Endodermal cell (in vitro differentiated cells): Measurements from ENCODE around the gene PTPRQ. TPM values are rescaled to one million over a fixed set of nuclear protein-coding genes. Genes with fewer than 3 reads are reported as not detected.

Source experiments
- DNase-seq: peaks from one replicate; pipeline ENCODE4 v3.0.0-alpha.2; 2017
- H3K27ac ChIP-seq: 2 replicates; pipeline ENCODE4 v1.5.1; 2013; ENCODE audit warnings: mild to moderate bottlenecking, low read depth, low read length, moderate library complexity
- H3K27me3 ChIP-seq: 2 replicates; pipeline ENCODE4 v1.6.1; 2013; ENCODE audit warnings: mild to moderate bottlenecking, low read length, moderate library complexity; ENCODE audit not compliant: insufficient read depth, control insufficient read depth, poor library complexity, severe bottlenecking
- H3K36me3 ChIP-seq: 2 replicates; pipeline ENCODE4 v1.7.0; 2013; ENCODE audit warnings: mild to moderate bottlenecking, low read length, moderate library complexity; ENCODE audit not compliant: control insufficient read depth, insufficient read depth
- H3K4me1 ChIP-seq: one replicate; pipeline ENCODE4 v1.7.0; 2013; ENCODE audit warnings: low read length; ENCODE audit not compliant: control insufficient read depth, insufficient read depth
- H3K4me3 ChIP-seq: 2 replicates; pipeline ENCODE4 v1.5.1; 2013; ENCODE audit warnings: mild to moderate bottlenecking, low read length, moderate library complexity
- H3K9ac ChIP-seq: 2 replicates; pipeline ENCODE4 v1.6.1; 2013; ENCODE audit warnings: mild to moderate bottlenecking, low read length, moderate library complexity; ENCODE audit not compliant: poor library complexity, severe bottlenecking; ENCODE audit errors: extremely low read depth
- H3K9me3 ChIP-seq: 2 replicates; pipeline ENCODE4 v1.6.1; 2013; ENCODE audit warnings: mild to moderate bottlenecking, low read length, moderate library complexity; ENCODE audit not compliant: control insufficient read depth
- H3K27ac Mint-ChIP-seq: 2 replicates; pipeline ENCODE4 v1.8.0; 2020; ENCODE audit warnings: mixed read lengths
- H3K27me3 Mint-ChIP-seq: 2 replicates; pipeline ENCODE4 v1.8.0; 2021; ENCODE audit warnings: mild to moderate bottlenecking, mixed read lengths; ENCODE audit not compliant: insufficient read depth
- H3K36me3 Mint-ChIP-seq: 2 replicates; pipeline ENCODE4 v1.8.0; 2020; ENCODE audit warnings: low read depth, mixed read lengths
- H3K4me1 Mint-ChIP-seq: 2 replicates; pipeline ENCODE4 v1.8.0; 2020; ENCODE audit warnings: mixed read lengths
- H3K4me3 Mint-ChIP-seq: 2 replicates; pipeline ENCODE4 v1.8.0; 2020; ENCODE audit warnings: mild to moderate bottlenecking, moderate library complexity, mixed read lengths
- H3K9me3 Mint-ChIP-seq: 2 replicates; pipeline ENCODE4 v1.8.0; 2020; ENCODE audit warnings: mild to moderate bottlenecking, mixed read lengths
- CTCF ChIP-seq: fragments of 200-600 bp; sonication (generic); conservative IDR thresholded peaks from 2 replicates; pipeline ENCODE4 v1.5.0; 2021; ENCODE audit warnings: antibody characterized with exemption, mild to moderate bottlenecking
- WGBS, 2 experiments: methylation state at CpG; one replicate each; pipeline versions ENCODE4 v1.1.5 to v1.1.7; 2013; ENCODE audit warnings: missing lambda C conversion rate in 2 of 2, mixed read lengths in 1 of 2; ENCODE audit not compliant: insufficient coverage in 1 of 2, insufficient read length in 1 of 2; 5-methylcytosine and 5-hydroxymethylcytosine counted together
- total RNA-seq, 2 donors: library from RNA; stranded (reverse); fragmentation: NEBNext Ultra II Directional in 1 of 2; extraction: Animal tissue kit (Norgen Biotek cat#: 25700) in 1 of 2; gene quantifications; 2 replicates in 1 of 2; 3 replicates in 1 of 2; pipeline ENCODE4 v1.2.1, GENCODE V29; 2021

The PTPRQ gene
- total RNA-seq, 2 donors from 2014 or later = 0.13 TPM; not detected in 1

GRCh38 chr12:80401191-80401590 lies 42.8 kb upstream of the PTPRQ start:
- Histone ChIP-seq H3K27ac (no peak overlapping the region), H3K9me3 (no peaks in the 10 kb centered on the region), H3K4me1 (no peaks in the 10 kb centered on the region), H3K4me3 (no peak overlapping the region), H3K9ac (no peak overlapping the region), H3K36me3 (no peaks in the 10 kb centered on the region), H3K27me3 (no peaks in the 10 kb centered on the region)
- Mint-ChIP-seq H3K27ac (no peak overlapping the region), H3K9me3 (no peaks in the 10 kb centered on the region), H3K4me1 (no peaks in the 10 kb centered on the region), H3K4me3 (no peak overlapping the region), H3K27me3 (peaks cover 11% of the 10 kb centered on the region), H3K36me3 (no peaks in the 10 kb centered on the region)
- DNase-seq = no peak
- 80 to 94% methylated on average over 1 to 3 of the region's 3 CpGs for WGBS, 2 experiments
- no peak for TF ChIP-seq CTCF

GRCh38 chr12:80404629-80405028 lies 39.4 kb upstream of the PTPRQ start:
- Mint-ChIP-seq H3K4me1 (no peaks in the 10 kb centered on the region), H3K4me3 (no peak overlapping the region), H3K27ac (no peak overlapping the region), H3K27me3 (peaks cover 10% of the 10 kb centered on the region), H3K36me3 (no peaks in the 10 kb centered on the region), H3K9me3 (no peaks in the 10 kb centered on the region)
- no peak overlapping the region for H3K9ac ChIP-seq
- DNase-seq = no peak
- H3K27ac ChIP-seq = no peak overlapping the region
- no peak overlapping the region for H3K4me3 ChIP-seq
- H3K4me1 ChIP-seq = no peaks in the 10 kb centered on the region
- no peaks in the 10 kb centered on the region for H3K9me3 ChIP-seq
- TF ChIP-seq CTCF = no peak
- H3K36me3 ChIP-seq = no peaks in the 10 kb centered on the region
- no peaks in the 10 kb centered on the region for H3K27me3 ChIP-seq
- 79 to 93% methylated on average over 2 of the region's 2 CpGs for WGBS, 2 experiments

- Mint-ChIP-seq H3K4me3 (no peak overlapping the region), H3K27me3 (peaks cover 6% of the 10 kb centered on the region), H3K36me3 (no peaks in the 10 kb centered on the region), H3K4me1 (no peaks in the 10 kb centered on the region), H3K9me3 (no peaks in the 10 kb centered on the region), H3K27ac (no peak overlapping the region)
- Histone ChIP-seq H3K4me3 (no peak overlapping the region), H3K27ac (no peak overlapping the region), H3K27me3 (no peaks in the 10 kb centered on the region), H3K4me1 (no peaks in the 10 kb centered on the region), H3K36me3 (no peaks in the 10 kb centered on the region), H3K9ac (no peak overlapping the region), H3K9me3 (no peaks in the 10 kb centered on the region)
- DNase-seq = no peak
- TF ChIP-seq CTCF = no peak
Measured at GRCh38 chr12:80406253-80406652, 37.8 kb upstream of the PTPRQ start.
